ENCODE results near the gene SLC1A3.

Gene SLC1A3

DNA sequence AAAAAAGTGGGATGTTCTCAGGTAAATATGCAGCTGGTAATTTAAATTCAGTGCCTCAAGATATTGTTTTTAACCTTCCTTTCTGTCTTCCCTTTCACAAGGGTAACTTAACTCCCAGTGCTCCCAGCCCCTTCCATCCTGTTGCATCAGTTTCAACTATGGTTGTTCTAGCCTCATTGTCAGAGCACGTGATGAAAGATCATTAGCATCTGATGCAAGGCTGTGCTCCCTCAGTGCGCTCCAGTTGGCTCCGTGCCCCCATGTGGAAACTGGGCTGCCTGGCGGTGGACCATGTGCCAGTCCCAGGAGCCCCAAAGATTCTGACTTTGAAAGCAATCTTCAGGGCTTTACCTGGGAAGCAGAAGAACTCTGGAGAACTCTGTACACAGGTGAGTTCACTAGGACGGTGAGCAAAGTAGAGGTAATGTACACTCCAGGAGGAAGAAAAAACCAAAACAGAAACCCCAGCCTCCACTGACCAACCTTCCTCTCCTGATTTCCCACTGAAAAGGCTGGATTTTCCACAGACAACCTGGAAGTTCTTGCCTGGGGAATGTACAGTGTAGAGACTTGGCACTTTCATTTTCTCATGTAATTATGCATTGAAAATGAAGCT, 96.9 kb downstream of the SLC1A3 start:
- DNase-seq (ENCODE audit: extremely low read depth, insufficient read length) = no peak
- no peaks in the 10 kb centered on the region; the same call in none of the 2 replicates for H3K36me3 ChIP-seq (ENCODE audit: control insufficient read depth, insufficient read depth, low read length)
- no peak overlapping the region for H3K4me3 ChIP-seq (replicated peaks; ENCODE audit: low read depth, low read length)
- no peak for TF ChIP-seq CTCF (IDR thresholded peaks at IDR 0.05; ENCODE audit: insufficient read depth, low read length, poor library complexity, severe bottlenecking)
- no peaks in the 10 kb centered on the region for H3K27me3 ChIP-seq (replicated peaks; ENCODE audit: control insufficient read depth, insufficient read depth, low read length)

DNA sequence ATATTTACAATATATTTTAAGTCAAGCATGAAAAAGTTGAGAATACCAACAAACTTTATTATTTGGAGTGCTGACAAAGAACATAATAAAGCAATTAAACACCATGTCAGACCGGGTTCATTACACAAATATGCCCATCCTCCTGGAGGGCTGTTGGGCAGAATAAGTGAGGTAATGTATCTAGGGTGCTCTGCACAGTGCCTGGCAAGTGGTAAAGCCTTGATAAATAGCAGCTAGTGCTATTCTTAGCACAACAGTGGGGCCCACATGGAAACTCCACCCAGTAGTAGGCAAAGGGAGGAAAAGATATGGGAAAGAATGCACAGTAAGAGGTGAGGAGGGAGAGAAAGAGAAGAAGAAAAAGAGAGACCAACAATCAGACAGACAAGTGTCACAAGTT, 97.7 kb downstream of the SLC1A3 start:
- H3K36me3 ChIP-seq (ENCODE audit: control insufficient read depth, insufficient read depth, low read length) = no peaks in the 10 kb centered on the region; the same call in none of the 2 replicates
- TF ChIP-seq CTCF (IDR thresholded peaks at IDR 0.05; ENCODE audit: insufficient read depth, low read length, poor library complexity, severe bottlenecking) = no peak
- H3K27me3 ChIP-seq (replicated peaks; ENCODE audit: control insufficient read depth, insufficient read depth, low read length) = no peaks in the 10 kb centered on the region
- H3K4me3 ChIP-seq (replicated peaks; ENCODE audit: low read depth, low read length) = no peak overlapping the region
- no peak for DNase-seq (ENCODE audit: extremely low read depth, insufficient read length)

GRCh38 chr5:36705055-36705454, 98.6 kb downstream of the SLC1A3 start:
- no peak for DNase-seq (ENCODE audit: extremely low read depth, insufficient read length)
- no peaks in the 10 kb centered on the region; the same call in none of the 2 replicates for H3K36me3 ChIP-seq (ENCODE audit: control insufficient read depth, insufficient read depth, low read length)
- H3K27me3 ChIP-seq (replicated peaks; ENCODE audit: control insufficient read depth, insufficient read depth, low read length) = no peaks in the 10 kb centered on the region
- no peak overlapping the region for H3K4me3 ChIP-seq (replicated peaks; ENCODE audit: low read depth, low read length)
- no peak for TF ChIP-seq CTCF (IDR thresholded peaks at IDR 0.05; ENCODE audit: insufficient read depth, low read length, poor library complexity, severe bottlenecking)

DNA sequence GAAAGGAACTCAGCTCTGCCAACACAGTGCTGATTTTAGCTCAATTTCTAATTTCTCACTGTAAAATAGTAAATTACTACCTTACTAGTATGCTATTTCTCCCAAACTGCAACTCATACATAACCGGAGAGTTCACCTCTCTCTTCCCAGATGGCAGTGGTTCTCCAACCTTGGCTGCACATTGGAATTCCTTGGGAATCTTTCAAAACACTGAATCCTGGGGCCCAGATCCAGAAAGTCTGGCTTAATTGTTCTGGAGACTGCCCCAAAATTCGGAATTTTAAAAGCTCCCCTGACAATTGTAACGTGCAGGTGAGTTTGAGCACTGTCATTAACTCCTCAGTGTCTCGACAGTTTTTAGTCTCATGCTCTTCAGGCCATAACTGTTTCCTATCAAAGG, 100.3 kb downstream of the SLC1A3 start:
- Histone ChIP-seq H3K4me3 (replicated peaks; ENCODE audit: low read depth, low read length) (no peak overlapping the region), H3K27me3 (replicated peaks; ENCODE audit: control insufficient read depth, insufficient read depth, low read length) (no peaks in the 10 kb centered on the region), H3K36me3 (ENCODE audit: control insufficient read depth, insufficient read depth, low read length) (no peaks in the 10 kb centered on the region; the same call in none of the 2 replicates)
- no peak for DNase-seq (ENCODE audit: extremely low read depth, insufficient read length)
- TF ChIP-seq CTCF (IDR thresholded peaks at IDR 0.05; ENCODE audit: insufficient read depth, low read length, poor library complexity, severe bottlenecking) = no peak

DNA sequence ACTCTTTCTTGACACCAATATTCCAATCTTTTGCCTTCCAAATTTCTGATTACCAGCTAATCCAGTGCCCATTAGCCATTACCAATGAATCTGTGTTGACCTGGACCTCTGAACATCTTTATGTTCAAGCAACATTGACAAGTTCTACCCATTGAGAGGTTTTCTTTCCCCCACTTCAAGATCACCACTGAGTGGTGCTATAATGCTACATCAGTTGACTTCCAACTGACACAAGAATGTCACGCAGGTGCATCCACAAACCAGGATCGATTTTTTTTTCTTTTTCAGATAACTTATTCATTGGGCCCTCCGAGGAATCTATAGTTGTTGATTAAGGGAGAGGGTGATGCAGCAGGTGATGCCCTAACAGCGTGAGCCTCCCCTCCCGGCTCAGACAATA, 102.6 kb downstream of the SLC1A3 start:
- H3K27me3 ChIP-seq (replicated peaks; ENCODE audit: control insufficient read depth, insufficient read depth, low read length) = no peaks in the 10 kb centered on the region
- DNase-seq (ENCODE audit: extremely low read depth, insufficient read length) = no peak
- H3K4me3 ChIP-seq (replicated peaks; ENCODE audit: low read depth, low read length) = no peak overlapping the region
- H3K36me3 ChIP-seq (ENCODE audit: control insufficient read depth, insufficient read depth, low read length) = peaks cover 5% of the 10 kb centered on the region
- no peak for TF ChIP-seq CTCF (IDR thresholded peaks at IDR 0.05; ENCODE audit: insufficient read depth, low read length, poor library complexity, severe bottlenecking)

DNA sequence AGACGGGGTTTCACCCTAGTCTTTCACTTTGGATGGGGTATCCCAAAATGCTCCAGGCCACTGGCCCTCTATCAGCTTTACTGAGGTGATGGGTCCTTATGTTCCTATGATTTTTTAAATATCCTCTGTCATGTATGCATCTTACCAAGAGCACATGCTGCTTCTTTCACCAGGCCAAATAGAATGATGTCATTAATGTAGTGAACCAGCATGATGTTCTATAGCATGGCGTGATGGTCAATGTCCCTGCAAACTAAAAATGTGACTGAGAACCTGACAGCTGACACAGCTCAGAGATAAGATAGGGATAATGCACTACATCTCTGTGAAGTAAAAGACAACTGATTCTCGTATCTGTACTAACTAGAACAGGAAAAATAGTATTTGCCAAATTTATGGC, 103.6 kb downstream of the SLC1A3 start:
- DNase-seq (ENCODE audit: extremely low read depth, insufficient read length) = no peak
- no peaks in the 10 kb centered on the region for H3K27me3 ChIP-seq (replicated peaks; ENCODE audit: control insufficient read depth, insufficient read depth, low read length)
- no peak overlapping the region for H3K4me3 ChIP-seq (replicated peaks; ENCODE audit: low read depth, low read length)
- TF ChIP-seq CTCF (IDR thresholded peaks at IDR 0.05; ENCODE audit: insufficient read depth, low read length, poor library complexity, severe bottlenecking) = no peak
- peaks cover 5% of the 10 kb centered on the region for H3K36me3 ChIP-seq (ENCODE audit: control insufficient read depth, insufficient read depth, low read length)

Data from GM06990 (cell line).